Stimulated activated effector memory CD8-positive, alpha-beta T cell treated with anti-CD3 and anti-CD28 coated beads, Interleukin-12 subunit alpha, Interleukin-12 subunit beta, amount 100 ng/mL, for 72 hours (primary cell): ENCODE data around the gene FBXW9.
"Not testable (repeated sequence)": the region's sequence is repeated elsewhere in the genome, so short reads cannot be mapped to it uniquely, and the experiment has no call there.

Experiments used
- ATAC-seq: fragments of 150-1000 bp; cut with Tn5 transposase; 2 replicates; pipeline ENCODE4 v1.10.0; 2021
- DNase-seq, 2 donors: peaks; one replicate each; pipeline ENCODE4 v3.0.0; 2021 to 2022; ENCODE audit warnings: low spot score in 2 of 2
- H3K27ac Mint-ChIP-seq: one replicate; pipeline ENCODE4 v1.8.0; 2022; ENCODE audit warnings: mild to moderate bottlenecking, mixed read lengths
- H3K36me3 Mint-ChIP-seq: one replicate; pipeline ENCODE4 v1.8.0; 2022; ENCODE audit warnings: mild to moderate bottlenecking, mixed read lengths
- H3K4me1 Mint-ChIP-seq: one replicate; pipeline ENCODE4 v1.8.0; 2022; ENCODE audit warnings: mixed read lengths
- H3K4me3 Mint-ChIP-seq: one replicate; pipeline ENCODE4 v1.8.0; 2022; ENCODE audit warnings: mild to moderate bottlenecking, mixed read lengths
- H3K9me3 Mint-ChIP-seq: one replicate; pipeline ENCODE4 v1.8.0; 2022; ENCODE audit warnings: mixed read lengths

FBXW9 gene

DNA sequence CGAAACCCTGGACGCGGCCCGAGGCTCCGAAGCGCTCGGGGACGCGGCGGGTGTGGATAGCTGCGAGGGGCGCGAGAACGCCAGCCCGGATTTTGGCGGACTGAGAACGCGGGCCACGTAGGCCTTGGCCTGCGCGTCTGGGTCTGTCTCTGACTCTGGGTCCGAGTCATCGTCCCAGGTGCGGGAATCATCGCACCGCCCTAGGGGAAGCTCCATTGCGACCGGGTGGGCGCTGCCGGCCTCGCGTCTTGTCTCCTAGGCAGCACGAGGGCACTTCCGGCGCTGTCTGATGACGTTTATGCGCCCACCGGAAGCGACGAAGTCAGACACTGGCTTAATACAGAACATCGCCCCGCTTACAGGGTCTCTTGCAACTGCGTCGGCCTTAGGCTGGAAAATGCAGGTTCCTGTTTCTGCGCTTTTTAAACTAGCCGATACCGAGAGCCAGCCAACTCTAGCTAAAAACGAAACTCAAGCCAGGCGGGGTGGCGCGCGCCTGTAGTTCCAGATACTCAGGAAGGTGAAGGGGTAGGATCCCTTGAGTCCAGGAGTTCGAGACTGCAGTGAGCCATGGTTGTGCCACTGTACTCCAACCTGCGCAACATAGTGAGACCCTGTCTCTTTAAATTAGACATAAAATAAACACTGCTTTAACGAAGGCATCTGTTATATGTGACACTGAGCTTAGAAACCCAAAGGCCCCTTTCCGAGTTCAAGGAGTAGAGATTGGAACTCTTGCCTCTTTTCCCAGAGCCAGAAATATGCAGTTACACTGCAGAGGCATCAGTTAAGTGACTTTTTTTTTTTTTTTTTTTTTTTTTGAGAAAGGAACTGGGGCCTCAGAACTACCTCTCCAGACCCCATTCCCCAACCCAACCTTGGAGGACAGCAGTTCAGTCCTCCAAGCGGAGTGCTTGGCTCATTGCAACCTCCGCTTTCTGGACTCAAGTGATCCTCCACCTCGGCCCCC is at the start of gene FBXW9:
Gene FBXW9, minus strand, starts transcription at position 266 of the 970 bp plus-strand sequence. Its CDS starts 50 bp downstream, at position 216.
- Mint-ChIP-seq H3K36me3 (peaks cover 53% of the 10 kb centered on the region), H3K9me3 (no peaks in the 10 kb centered on the region), H3K4me3 (peak within 1 kb of the TSS; percentile 78), H3K4me1 (peaks cover 12% of the 10 kb centered on the region), H3K27ac (peak within 1 kb of the TSS; percentile 89)
- DNase-seq = peak; percentile 96 to 99
- peak; percentile 95 for ATAC-seq

DNA sequence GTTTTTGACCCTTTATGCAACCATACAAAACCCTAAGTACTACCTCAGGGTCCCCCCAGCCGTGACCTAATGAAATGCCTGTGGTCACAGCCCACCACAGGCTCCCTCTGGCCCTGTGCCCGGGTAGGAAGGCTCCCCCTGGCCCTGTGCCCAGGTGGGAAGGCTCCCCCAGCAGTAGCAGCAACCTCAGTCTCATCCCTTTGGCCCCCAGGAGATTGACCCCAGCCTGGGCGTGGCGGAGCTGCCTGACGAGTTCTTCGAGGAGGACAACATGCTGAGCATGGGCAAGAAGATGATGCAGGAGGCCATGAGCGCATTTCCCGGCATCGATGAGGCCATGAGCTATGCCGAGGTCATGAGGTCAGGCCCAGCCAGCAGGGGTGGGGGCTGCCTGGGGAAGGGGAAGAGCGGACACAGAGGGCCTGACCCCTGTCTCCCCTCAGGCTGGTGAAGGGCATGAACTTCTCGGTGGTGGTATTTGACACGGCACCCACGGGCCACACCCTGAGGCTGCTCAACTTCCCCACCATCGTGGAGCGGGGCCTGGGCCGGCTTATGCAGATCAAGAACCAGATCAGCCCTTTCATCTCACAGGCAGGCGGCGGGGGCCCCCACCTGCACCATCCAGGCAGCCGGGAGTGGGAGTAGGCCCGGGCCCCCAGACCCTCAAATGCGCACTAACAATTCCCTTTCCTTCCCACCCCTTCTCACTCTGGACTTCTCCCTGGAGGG is 48.9 kb upstream of the FBXW9 start:
- Mint-ChIP-seq H3K36me3 (peaks cover 80% of the 10 kb centered on the region), H3K4me1 (peaks cover 10% of the 10 kb centered on the region), H3K27ac (no peak overlapping the region), H3K9me3 (no peaks in the 10 kb centered on the region), H3K4me3 (no peak overlapping the region)
- ATAC-seq (peak; percentile 6), DNase-seq (no peak)

DNA sequence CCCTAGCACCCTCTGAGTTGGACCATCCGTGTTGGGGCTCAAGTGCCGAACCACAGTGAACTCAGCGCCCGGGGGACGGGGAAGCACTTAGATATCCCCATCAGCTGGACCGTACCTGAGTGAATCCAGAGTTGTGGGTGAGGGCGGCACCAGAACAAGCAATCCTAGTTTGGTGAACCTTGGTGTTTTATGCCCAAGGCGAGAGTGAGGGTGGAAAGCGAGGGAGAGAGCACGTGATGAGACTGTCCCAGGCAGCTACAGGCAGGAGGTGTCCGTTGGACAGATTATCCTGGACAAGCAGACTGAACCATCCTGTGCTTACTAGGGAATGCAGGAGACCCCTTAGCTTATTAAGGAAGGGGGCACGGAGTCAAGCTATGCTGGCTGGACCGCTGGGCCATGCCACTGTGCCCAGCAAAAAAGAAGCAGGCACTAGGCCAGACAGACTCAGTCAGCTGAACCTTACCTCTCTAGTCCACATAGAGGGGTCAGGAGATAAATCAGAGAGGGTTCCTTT is 41.5 kb upstream of the FBXW9 start:
- no peaks in the 10 kb centered on the region for H3K9me3 Mint-ChIP-seq
- H3K27ac Mint-ChIP-seq = peak overlapping the region; percentile 100
- H3K36me3 Mint-ChIP-seq = peaks cover 78% of the 10 kb centered on the region
- peak overlapping the region; percentile 99 for H3K4me3 Mint-ChIP-seq
- ATAC-seq = no peak
- DNase-seq = no peak
- H3K4me1 Mint-ChIP-seq = peaks cover 35% of the 10 kb centered on the region

DNA sequence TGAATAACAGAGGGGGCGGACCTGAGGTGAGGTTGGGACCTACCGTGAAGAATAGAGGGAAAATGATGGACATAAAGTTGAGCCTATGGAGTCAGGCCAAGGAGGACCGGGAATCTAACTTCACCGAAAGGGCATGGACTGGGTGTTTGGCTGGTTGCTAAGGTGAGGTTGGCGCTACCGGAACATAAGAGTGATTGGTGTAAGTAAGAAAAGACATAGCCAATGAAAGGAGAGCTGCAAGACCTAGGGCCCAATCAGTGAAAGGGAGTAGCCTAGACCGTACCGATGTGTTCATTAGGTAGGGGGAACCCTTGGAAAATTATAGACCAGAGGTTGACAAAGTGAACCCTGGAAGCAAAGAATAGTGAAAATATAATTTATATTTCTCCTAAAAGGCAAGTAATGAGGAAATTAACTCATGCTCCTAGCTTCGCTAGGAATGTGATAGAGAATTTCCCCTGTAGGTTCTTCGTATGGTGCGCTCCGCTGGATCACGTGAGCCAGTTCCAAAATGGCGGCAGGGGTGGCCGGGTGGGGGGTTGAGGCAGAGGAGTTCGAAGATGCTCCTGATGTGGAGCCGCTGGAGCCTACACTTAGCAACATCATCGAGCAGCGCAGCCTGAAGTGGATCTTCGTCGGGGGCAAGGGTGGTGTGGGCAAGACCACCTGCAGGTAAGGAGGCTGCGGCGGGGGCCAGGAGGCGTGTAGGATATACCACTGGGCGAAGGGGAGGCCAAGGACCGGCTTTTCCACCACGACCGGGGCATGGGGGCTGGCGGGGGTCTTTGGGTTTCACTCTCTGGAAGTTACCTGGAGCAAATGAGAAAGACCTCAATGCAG is 40.8 kb upstream of the FBXW9 start, which contains the start of gene GET3:
Gene GET3, plus strand, starts transcription at position 503 of the 840 bp plus-strand sequence. Its CDS starts 9 bp downstream, at position 512.
- peaks cover 41% of the 10 kb centered on the region for H3K4me1 Mint-ChIP-seq
- peak; percentile 91 for ATAC-seq
- H3K9me3 Mint-ChIP-seq = no peaks in the 10 kb centered on the region

DNA sequence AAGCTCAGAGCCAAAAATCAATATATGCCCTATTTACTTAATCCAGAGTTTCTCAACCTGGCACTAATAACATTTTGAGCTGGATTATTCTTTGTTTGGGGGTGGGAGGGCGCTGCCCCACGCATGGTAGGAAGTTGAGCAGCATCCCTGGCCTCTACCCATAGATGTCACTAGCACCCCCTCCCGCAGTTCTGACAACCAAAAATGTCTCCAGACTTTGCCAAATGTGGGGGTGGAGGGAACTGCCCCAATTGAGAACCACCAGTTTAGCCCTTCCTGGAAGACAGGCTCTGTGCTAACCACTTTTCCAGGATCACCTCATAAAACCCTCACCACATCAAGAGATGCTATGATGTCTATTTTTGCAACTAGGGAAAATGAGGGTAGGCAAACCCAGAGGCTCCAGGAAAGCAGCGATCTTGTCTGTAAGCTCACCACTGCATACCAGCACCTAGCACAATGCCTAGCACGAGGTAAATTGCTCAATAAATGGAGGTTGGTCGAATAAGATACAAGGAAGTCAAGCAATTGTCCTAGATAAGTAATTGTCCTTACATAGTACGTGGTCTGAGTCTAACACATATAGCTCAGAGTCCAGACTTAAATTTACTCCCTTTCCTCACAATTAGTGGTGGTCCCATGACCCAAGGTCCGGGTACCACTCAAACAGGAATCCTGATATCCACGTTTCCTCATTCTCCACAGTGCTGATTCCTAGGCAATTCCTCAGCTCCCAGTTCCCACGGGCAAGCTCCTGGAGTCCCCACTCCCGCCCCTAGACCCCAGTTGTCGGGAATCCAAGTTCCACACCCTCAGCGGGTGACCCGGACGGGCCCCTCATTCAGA is 37.2 kb upstream of the FBXW9 start:
- DNase-seq (peak in 1 of 2 donors; percentile 68), ATAC-seq (no peak)
- Mint-ChIP-seq H3K4me1 (peaks cover 50% of the 10 kb centered on the region), H3K27ac (peak overlapping the region; percentile 97), H3K9me3 (no peaks in the 10 kb centered on the region), H3K36me3 (peaks cover 80% of the 10 kb centered on the region), H3K4me3 (peak overlapping the region; percentile 99)

More for the DNA sequence above, 40.8 kb upstream of the FBXW9 start, which contains the start of gene GET3:
- Mint-ChIP-seq H3K27ac (peak within 1 kb of the TSS; percentile 100), H3K36me3 (peaks cover 78% of the 10 kb centered on the region), H3K4me3 (peak within 1 kb of the TSS; percentile 99)
- peak; percentile 65 to 89 for DNase-seq

DNA sequence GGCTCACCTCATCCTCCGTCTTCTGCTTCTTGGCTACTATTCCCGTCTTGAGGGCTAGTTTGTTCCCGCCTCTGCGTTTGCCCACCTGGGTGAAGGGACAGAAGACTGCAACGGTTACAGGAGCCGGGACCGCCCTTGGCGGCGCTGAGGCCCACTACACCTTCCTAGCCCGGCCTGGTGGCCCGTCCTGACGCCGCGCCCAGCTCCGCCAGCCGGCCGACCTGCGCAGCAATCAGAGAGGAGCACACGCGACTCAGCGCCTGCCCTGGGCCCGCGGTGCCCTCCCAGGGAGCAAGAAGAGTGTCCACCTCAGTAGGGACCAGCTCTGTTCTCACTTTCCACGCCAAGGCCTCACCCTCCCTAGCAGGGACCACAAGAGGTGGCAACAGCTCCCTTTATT is 34.9 kb upstream of the FBXW9 start:
- ATAC-seq (no peak), DNase-seq (no peak)
- peaks cover 86% of the 10 kb centered on the region for H3K36me3 Mint-ChIP-seq
- no peak overlapping the region for H3K4me3 Mint-ChIP-seq
- no peak overlapping the region for H3K27ac Mint-ChIP-seq
- H3K4me1 Mint-ChIP-seq = peaks cover 32% of the 10 kb centered on the region
- no peaks in the 10 kb centered on the region for H3K9me3 Mint-ChIP-seq

DNA sequence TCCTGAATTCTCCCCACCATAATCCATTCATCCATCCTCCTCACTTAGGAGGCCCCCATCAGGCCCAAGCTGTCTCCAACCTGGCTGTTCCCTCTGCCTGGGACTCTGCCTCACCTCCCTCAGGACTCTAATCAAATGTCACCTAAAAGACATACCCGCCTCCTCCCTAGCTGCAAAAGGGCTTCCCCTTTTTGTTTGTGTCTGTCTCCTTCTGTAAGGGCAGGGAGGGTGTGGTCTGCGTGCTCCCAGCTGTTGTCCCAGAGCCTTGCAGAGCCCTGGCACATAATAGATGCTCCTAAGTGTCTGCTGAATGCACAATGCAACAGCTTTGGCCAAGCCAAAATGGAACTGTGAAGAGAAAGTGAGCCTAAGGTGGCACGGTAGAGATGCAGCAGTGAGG is 33.6 kb upstream of the FBXW9 start:
- Mint-ChIP-seq H3K36me3 (peaks cover 89% of the 10 kb centered on the region), H3K4me3 (no peak overlapping the region), H3K27ac (no peak overlapping the region), H3K9me3 (no peaks in the 10 kb centered on the region), H3K4me1 (peaks cover 33% of the 10 kb centered on the region)
- ATAC-seq = no peak
- no peak for DNase-seq

DNA sequence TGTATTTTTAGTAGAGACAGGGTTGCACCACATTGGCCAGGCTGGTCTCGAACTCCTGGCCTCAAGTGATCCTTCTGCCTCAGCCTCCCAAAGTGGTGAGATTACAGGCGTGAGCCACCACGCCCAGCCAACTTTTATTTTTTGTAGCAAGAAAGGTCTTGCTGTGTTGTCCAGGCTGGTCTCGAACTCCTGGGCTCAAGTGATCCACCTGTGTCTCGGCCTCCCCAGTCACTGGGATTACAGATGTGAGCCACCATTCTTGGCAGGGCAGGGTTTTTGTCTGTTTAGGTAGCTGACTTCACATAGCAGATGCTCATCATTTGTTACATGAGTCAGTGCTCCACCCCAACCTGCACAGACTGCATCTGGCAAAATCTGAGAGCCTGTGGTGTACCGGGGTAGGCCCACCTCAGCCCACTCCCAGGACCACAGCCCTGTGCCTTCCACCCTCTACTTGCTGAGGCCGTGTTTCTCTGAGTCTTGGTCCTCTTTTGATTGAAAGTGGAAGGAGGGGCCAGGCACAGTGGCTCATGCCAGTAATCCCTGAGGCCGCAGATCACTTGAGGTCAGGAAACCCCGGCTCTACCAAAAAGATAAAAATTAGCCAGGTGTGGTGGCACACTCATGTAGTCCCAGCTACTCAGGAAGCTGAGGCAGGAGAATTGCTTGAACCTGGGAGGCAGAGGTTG is 31.5 kb upstream of the FBXW9 start:
- ATAC-seq = no peak
- Mint-ChIP-seq H3K4me3 (no peak overlapping the region), H3K27ac (peak overlapping the region; percentile 43), H3K9me3 (no peaks in the 10 kb centered on the region), H3K4me1 (peaks cover 40% of the 10 kb centered on the region), H3K36me3 (peaks cover 86% of the 10 kb centered on the region)
- no peak for DNase-seq

DNA sequence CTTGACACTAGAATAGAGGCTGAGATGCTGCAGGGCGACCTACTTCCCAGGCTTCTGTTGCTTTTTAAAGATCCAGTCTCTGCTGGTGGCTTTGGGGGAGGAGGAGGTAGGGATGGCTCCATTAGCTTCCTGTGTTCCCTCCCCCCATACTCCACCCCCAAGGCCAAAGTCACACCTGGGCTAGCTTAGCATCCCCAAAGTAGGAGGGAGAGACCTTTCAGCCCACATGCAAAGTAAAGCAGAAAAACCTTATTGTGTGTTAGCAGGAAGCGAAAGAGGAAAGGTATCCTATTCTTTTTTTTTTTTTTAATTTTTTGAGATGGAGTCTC is 30.5 kb upstream of the FBXW9 start:
- no peak for DNase-seq
- no peak for ATAC-seq
- Mint-ChIP-seq H3K36me3 (peaks cover 86% of the 10 kb centered on the region), H3K4me1 (peaks cover 35% of the 10 kb centered on the region), H3K27ac (peak overlapping the region; percentile 43), H3K9me3 (no peaks in the 10 kb centered on the region), H3K4me3 (no peak overlapping the region)

DNA sequence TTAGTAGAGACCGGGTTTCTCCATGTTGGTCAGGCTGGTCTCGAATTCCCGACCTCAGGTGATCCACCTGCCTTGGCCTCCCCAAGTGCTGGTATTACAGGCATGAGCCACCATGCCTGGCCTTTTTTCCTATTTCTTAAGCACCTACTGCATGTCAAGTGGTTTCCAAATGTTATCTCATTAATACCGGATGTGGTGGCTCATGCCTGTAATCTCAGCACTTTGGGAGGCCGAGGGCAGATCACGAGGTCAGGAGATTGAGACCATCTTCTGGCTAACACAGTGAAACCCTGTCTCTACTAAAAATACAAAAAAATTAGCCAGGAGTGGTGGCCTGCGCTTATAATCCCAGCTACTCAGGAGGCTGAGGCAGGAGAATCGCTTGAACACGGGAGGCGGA is 29.2 kb upstream of the FBXW9 start:
- peaks cover 85% of the 10 kb centered on the region for H3K36me3 Mint-ChIP-seq
- not testable (repeated sequence) for ATAC-seq, H3K4me3 Mint-ChIP-seq, H3K27ac Mint-ChIP-seq, H3K9me3 Mint-ChIP-seq, DNase-seq
- peaks cover 44% of the 10 kb centered on the region for H3K4me1 Mint-ChIP-seq

DNA sequence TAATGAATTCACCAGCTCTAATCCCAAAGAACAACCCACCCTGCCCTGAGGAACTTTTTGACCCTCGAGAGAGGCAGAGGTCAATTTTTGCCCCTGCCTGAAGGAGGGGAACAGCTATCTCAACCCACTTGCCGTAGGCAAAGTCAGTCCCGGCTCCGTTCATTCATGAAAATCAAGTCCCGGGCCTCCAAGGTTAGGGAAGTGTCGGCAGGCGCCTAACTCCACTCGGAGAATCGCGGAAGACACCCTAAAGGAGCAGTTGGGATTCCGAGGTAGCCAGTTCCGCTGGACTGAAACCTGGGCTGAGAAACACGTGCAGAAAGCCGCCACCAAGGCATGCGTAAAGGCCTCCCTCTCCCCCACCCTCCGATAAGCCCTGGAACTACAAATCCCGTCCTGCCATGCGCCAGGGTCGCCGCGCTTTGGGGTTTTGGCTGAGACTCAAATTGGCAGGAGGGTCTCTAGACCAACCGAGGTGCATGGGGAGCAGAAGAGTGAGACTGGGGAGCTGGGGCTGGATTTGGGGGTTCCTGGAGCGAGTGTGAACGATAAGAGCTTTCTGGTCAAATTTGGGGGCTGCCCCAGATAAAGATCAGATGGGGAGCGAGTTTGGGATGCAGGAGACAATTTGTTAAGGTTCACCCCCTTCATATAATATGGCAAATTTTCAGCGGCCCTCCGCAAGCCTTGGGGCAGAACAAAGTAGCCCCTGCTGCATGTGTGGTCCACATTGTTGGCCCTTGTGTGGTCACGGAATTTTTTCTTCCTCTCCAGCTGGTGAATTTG is 27.4 kb upstream of the FBXW9 start, which contains the start of gene TNPO2:
Gene TNPO2, minus strand, starts transcription at position 292 of the 786 bp plus-strand sequence. CDS start 2,955 bp downstream, outside the sequence.
- ATAC-seq = peak; percentile 60
- DNase-seq = peak; percentile 52 to 86
- Mint-ChIP-seq H3K9me3 (no peaks in the 10 kb centered on the region), H3K4me1 (peaks cover 44% of the 10 kb centered on the region), H3K36me3 (peaks cover 81% of the 10 kb centered on the region), H3K4me3 (peak within 1 kb of the TSS; percentile 83), H3K27ac (peak within 1 kb of the TSS; percentile 97)

DNA sequence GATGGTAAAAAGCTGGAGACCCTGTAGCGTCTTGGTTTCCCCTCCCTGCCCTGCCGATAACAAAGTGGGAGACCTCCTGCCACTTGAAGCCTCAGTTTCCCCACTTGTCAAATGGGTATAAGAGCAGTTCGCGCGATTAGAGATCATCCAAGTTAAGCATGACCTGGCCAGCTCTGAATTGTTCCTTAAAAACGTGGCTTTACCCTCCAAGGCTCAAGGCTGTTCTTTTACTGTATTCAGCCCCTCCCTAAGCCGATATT is 26.9 kb upstream of the FBXW9 start:
- Mint-ChIP-seq H3K9me3 (no peaks in the 10 kb centered on the region), H3K27ac (peak overlapping the region; percentile 97), H3K4me1 (peaks cover 49% of the 10 kb centered on the region), H3K4me3 (peak overlapping the region; percentile 83), H3K36me3 (peaks cover 81% of the 10 kb centered on the region)
- ATAC-seq (no peak), DNase-seq (peak in 1 of 2 donors; percentile 58)
